A204.1 (cell line): Measurements from ENCODE around the gene PRMT7.
"Not testable (repeated sequence)": the region's sequence is repeated elsewhere in the genome, so short reads cannot be mapped to it uniquely, and the experiment has no call there.

Experiments
- FAIRE-seq: peaks from 2 replicates; lab custom pipeline; 2012; peaks lifted over from hg19 to GRCh38; lab: Jason Lieb, UNC

The PRMT7 gene

GRCh38 chr16:68283801-68284598 lies 26.8 kb upstream of the PRMT7 start:
- no peak for FAIRE-seq

- no peak for FAIRE-seq
These were observed 26.0 kb upstream of the PRMT7 start for GRCh38 chr16:68284847-68285246.

- FAIRE-seq, result no peak
These were observed 25.1 kb upstream of the PRMT7 start for GRCh38 chr16:68285683-68286082.

- no peak for FAIRE-seq
These were observed 24.4 kb upstream of the PRMT7 start for GRCh38 chr16:68286153-68287074.

GRCh38 chr16:68287276-68288251 lies 23.3 kb upstream of the PRMT7 start:
- FAIRE-seq, result no peak

GRCh38 chr16:68288252-68288650 lies 22.6 kb upstream of the PRMT7 start:
- FAIRE-seq, result no peak

- FAIRE-seq, result not testable (repeated sequence)
These were observed 22.0 kb upstream of the PRMT7 start for GRCh38 chr16:68288796-68289195.

GRCh38 chr16:68289202-68289601 lies 21.6 kb upstream of the PRMT7 start:
- no peak for FAIRE-seq

GRCh38 chr16:68289621-68290329 lies 21.0 kb upstream of the PRMT7 start:
- FAIRE-seq, result no peak

GRCh38 chr16:68290450-68290849 lies 20.4 kb upstream of the PRMT7 start:
- FAIRE-seq, result no peak

GRCh38 chr16:68291227-68291626 lies 19.6 kb upstream of the PRMT7 start:
- FAIRE-seq, result no peak

- FAIRE-seq, result no peak
These were observed 18.4 kb upstream of the PRMT7 start for GRCh38 chr16:68292425-68292824.

GRCh38 chr16:68296291-68296690 lies 14.5 kb upstream of the PRMT7 start:
- no peak for FAIRE-seq

- FAIRE-seq, result no peak
These were observed 14.1 kb upstream of the PRMT7 start for GRCh38 chr16:68296693-68297092.

GRCh38 chr16:68297908-68298307 lies 12.9 kb upstream of the PRMT7 start:
- no peak for FAIRE-seq

GRCh38 chr16:68298312-68298711 lies 12.5 kb upstream of the PRMT7 start:
- FAIRE-seq, result no peak

GRCh38 chr16:68298907-68299561 lies 11.8 kb upstream of the PRMT7 start:
- no peak for FAIRE-seq

- FAIRE-seq, result no peak
These were observed 11.0 kb upstream of the PRMT7 start for GRCh38 chr16:68299571-68300453.

GRCh38 chr16:68300734-68301459 lies 9.9 kb upstream of the PRMT7 start:
- FAIRE-seq, result no peak
